HEK293 (cell line): ENCODE measurements around the gene ARID4A.

Experiments
- CTCF ChIA-PET: fragments of 350-600 bp; formaldehyde crosslinking; extraction: SDS; loops from one replicate; lab custom pipeline; 2021; ENCODE audit warnings: antibody characterized with exemption; lab: Yijun Ruan, JAX
- POLR2A ChIA-PET: fragments of 300-600 bp; formaldehyde crosslinking; extraction: SDS; loops from one replicate; lab custom pipeline; 2020; ENCODE audit warnings: antibody characterized with exemption, inconsistent platforms; lab: Yijun Ruan, JAX
- H3K27ac ChIP-seq: fragments of 200-500 bp; sonication (Bioruptor generic); 2 replicates; pipeline ENCODE4 v1.5.1; 2014; ENCODE audit warnings: low read depth, low read length, control low read depth, inconsistent platforms; ENCODE audit errors: extremely low read depth
- H3K36me3 ChIP-seq, 2 experiments: fragments of 200-500 bp in 1 of 2; sonication (Bioruptor generic) in 1 of 2; 1 replicate in 1 of 2; 2 replicates in 1 of 2; pipeline ENCODE4 v1.5.1; 2014 to 2017; ENCODE audit warnings: inconsistent platforms in 2 of 2, low read length in 2 of 2; ENCODE audit not compliant: control insufficient read depth in 2 of 2, insufficient read depth in 1 of 2
- H3K4me1 ChIP-seq: fragments of 200-500 bp; sonication (Bioruptor generic); 2 replicates; pipeline ENCODE4 v1.5.1; 2014; ENCODE audit warnings: mild to moderate bottlenecking, low read length, inconsistent platforms; ENCODE audit not compliant: control insufficient read depth, insufficient read depth
- H3K4me3 ChIP-seq: 2 replicates; pipeline ENCODE4 v1.5.1; 2011; ENCODE audit warnings: low read depth, mild to moderate bottlenecking, control low read depth, low read length, moderate library complexity
- H3K9me3 ChIP-seq: fragments of 200-500 bp; sonication (Bioruptor generic); 2 replicates; pipeline ENCODE4 v1.5.1; 2014; ENCODE audit warnings: low read depth, low read length, inconsistent platforms; ENCODE audit not compliant: control insufficient read depth, insufficient read depth
- BCL11A ChIP-seq: fragments of 450-650 bp; formaldehyde crosslinking; IDR thresholded peaks from 2 replicates; pipeline ENCODE4 v1.5.1; 2016; ENCODE audit warnings: low read depth, missing biosample characterization, missing genetic modification characterization
- CTCF ChIP-seq: fragments of 450-650 bp; formaldehyde crosslinking; IDR thresholded peaks from 2 replicates; pipeline ENCODE4 v1.5.1; 2016; ENCODE audit warnings: missing biosample characterization, missing genetic modification characterization
- HOXA7 ChIP-seq: sonication (generic); formaldehyde crosslinking; IDR thresholded peaks from 2 replicates; pipeline ENCODE4 v1.8.1; 2022; ENCODE audit warnings: missing genetic modification reagents, borderline replicate concordance
- INSM2 ChIP-seq: fragments of 450-650 bp; formaldehyde crosslinking; IDR thresholded peaks from 2 replicates; pipeline ENCODE4 v1.5.1; 2016; ENCODE audit warnings: missing biosample characterization, missing genetic modification characterization
- REST ChIP-seq: fragments of 450-650 bp; formaldehyde crosslinking; IDR thresholded peaks from 2 replicates; pipeline ENCODE4 v1.5.1; 2016; ENCODE audit warnings: missing biosample characterization, missing genetic modification characterization
- SP3 ChIP-seq: fragments of 450-650 bp; formaldehyde crosslinking; IDR thresholded peaks from 2 replicates; pipeline ENCODE4 v1.5.1; 2016; ENCODE audit warnings: missing biosample characterization, missing genetic modification characterization
- ZNF133 ChIP-seq: fragments of 450-650 bp; formaldehyde crosslinking; IDR thresholded peaks from 2 replicates; pipeline ENCODE4 v1.5.1; 2016; ENCODE audit warnings: missing biosample characterization, missing genetic modification characterization
- ZNF138 ChIP-seq: fragments of 450-650 bp; formaldehyde crosslinking; IDR thresholded peaks from 2 replicates; pipeline ENCODE4 v1.5.1; 2016; ENCODE audit warnings: missing biosample characterization, missing genetic modification characterization, borderline replicate concordance
- ZNF174 ChIP-seq: fragments of 450-650 bp; formaldehyde crosslinking; IDR thresholded peaks from 2 replicates; pipeline ENCODE4 v1.5.0; 2017; ENCODE audit warnings: missing biosample characterization, mild to moderate bottlenecking, missing genetic modification characterization
- ZNF433 ChIP-seq: fragments of 450-650 bp; formaldehyde crosslinking; IDR thresholded peaks from 2 replicates; pipeline ENCODE4 v1.5.1; 2016; ENCODE audit warnings: missing biosample characterization, missing genetic modification characterization, low read depth
- ZNF501 ChIP-seq: fragments of 450-650 bp; formaldehyde crosslinking; IDR thresholded peaks from 2 replicates; pipeline ENCODE4 v1.5.1; 2016; ENCODE audit warnings: missing biosample characterization, missing genetic modification characterization
- ZNF645 ChIP-seq: fragments of 450-650 bp; formaldehyde crosslinking; IDR thresholded peaks from 2 replicates; pipeline ENCODE4; 2016; ENCODE audit warnings: missing biosample characterization, missing genetic modification characterization
- ZNF660 ChIP-seq: fragments of 450-650 bp; IDR thresholded peaks from 2 replicates; pipeline ENCODE4 v1.5.1; 2018; ENCODE audit warnings: missing biosample characterization, mild to moderate bottlenecking, missing genetic modification characterization
- TF ChIP-seq, protein P1 (sequence below): fragments of 450-650 bp; formaldehyde crosslinking; IDR thresholded peaks from 2 replicates; pipeline ENCODE4 v1.5.1; 2016; ENCODE audit warnings: missing biosample characterization, missing genetic modification characterization

The ARID4A gene

GRCh38 chr14:58272588-58273372 is 25.6 kb upstream of the ARID4A start (continued):
- TF ChIP-seq REST (tag by site-specific recombination): no peak
- TF ChIP-seq, all 188 proteins: peak for 0

DNA sequence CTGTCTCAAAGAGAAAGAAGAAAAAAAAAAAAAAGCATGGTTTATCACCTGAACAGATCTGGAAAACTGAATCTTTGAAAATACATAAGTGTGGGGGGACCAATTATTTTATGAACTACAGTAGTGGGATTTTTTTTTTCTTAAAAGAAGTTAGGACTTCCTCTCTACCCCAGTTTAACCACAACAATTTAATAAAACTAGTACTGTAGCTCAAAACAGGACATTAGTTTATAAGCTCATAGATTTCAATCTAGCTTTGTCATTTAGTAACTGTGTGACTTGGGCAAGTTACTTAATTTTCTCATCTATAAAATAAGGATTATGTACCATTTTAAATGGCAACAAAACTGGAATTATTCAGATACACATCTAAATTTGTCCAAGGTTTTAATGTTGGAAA is 23.5 kb upstream of the ARID4A start:
- Histone ChIP-seq H3K9me3 (no peaks in the 10 kb centered on the region), H3K36me3 (peaks cover 64 to 77% of the 10 kb centered on the region in 2 experiments), H3K27ac (no peak overlapping the region), H3K4me3 (no peak overlapping the region), H3K4me1 (no peaks in the 10 kb centered on the region)
- TF ChIP-seq SP3 (tag by site-specific recombination) (no peak), ZNF660 (tag by site-specific recombination) (no peak), ZNF174 (tag by site-specific recombination) (no peak), ZNF133 (tag by site-specific recombination) (no peak), CTCF (tag by site-specific recombination) (no peak), INSM2 (tag by site-specific recombination) (no peak), ZNF645 (no peak), ZNF138 (no peak), BCL11A (tag by site-specific recombination) (no peak), HOXA7 (CRISPR knock-in tag) (no peak), ZNF501 (no peak), ZNF433 (no peak)
- TF ChIP-seq, protein P1, sequence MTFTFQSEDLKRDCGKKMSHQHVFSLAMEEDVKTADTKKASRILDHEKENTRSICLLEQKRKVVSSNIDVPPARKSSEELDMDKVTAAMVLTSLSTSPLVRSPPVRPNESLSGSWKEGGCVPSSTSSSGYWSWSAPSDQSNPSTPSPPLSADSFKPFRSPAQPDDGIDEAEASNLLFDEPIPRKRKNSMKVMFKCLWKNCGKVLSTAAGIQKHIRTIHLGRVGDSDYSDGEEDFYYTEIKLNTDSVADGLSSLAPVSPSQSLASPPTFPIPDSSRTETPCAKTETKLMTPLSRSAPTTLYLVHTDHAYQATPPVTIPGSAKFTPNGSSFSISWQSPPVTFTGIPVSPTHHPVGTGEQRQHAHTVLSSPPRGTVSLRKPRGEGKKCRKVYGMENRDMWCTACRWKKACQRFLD (tag by site-specific recombination): no peak
- ChIA-PET POLR2A (interaction anchor here (1.1 kb wide), 1 partner anchor 23 kb away, joined by 3 read pairs; the partner anchor contains the start of gene ARID4A), CTCF (interaction anchor here (0.6 to 0.7 kb wide), 2 partner anchors 15 to 126 kb away, joined by 3 to 5 read pairs; no protein-coding TSS in a partner anchor)
